Ammon's horn (tissue), 1 donor: ENCODE data around the gene TM2D3.
"Not testable (repeated sequence)": the region's sequence is repeated elsewhere in the genome, so short reads cannot be mapped to it uniquely, and the experiment has no call there.

Experiments used
- DNase-seq: peaks from one replicate; pipeline ENCODE4 v3.0.0-alpha.2; 2016; ENCODE audit warnings: low spot score

Gene TM2D3

DNA sequence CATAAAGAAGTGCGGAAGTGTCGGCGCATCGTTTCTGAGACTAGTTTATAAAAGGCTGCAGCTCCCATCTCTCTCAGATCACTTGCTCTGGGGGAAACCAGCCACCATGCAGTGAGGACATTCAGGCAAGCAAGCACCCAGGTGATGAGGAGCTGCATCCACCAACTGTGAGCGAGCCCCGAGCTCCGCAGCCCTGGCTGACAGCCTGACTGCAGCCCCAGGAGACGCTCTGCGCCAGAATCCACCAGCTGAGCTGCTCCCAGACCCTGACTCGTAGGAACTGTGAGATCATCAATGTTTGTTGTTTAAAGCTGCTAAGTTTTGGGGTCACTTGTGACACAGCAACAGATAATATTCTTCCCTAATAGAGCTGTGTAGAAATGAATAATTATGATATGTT is 5.0 kb upstream of the TM2D3 start:
- DNase-seq: no peak

DNA sequence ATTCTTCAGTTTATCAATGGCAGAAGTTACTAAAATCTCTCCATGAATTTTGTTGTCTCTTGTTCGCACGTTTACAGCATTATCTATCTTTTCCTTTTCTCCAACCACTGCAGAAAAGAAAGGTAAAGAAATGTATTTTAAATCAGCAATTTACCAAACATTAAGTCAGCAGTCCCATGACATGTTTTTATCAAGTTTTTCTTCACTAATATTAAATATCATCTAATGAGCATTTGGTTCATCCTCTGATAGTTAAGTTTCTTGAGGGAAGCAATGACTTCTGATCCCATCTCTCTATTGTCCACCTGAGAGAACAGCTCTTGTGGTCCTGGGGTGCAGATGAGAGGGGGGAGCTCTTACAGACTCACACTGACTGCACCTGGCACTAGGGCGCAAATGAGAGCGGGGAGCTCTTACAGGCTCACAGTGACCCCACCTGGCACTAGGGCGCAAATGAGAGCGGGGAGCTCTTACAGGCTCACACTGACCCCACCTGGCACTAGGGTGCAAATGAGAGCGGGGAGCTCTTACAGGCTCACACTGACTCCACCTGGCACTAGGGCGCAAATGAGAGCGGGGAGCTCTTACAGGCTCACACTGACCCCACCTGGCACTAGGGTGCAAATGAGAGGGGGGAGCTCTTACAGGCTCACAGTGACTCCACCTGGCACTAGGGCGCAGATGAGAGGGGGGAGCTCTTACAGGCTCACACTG is 2.6 kb upstream of the TM2D3 start:
- DNase-seq: not testable (repeated sequence)

DNA sequence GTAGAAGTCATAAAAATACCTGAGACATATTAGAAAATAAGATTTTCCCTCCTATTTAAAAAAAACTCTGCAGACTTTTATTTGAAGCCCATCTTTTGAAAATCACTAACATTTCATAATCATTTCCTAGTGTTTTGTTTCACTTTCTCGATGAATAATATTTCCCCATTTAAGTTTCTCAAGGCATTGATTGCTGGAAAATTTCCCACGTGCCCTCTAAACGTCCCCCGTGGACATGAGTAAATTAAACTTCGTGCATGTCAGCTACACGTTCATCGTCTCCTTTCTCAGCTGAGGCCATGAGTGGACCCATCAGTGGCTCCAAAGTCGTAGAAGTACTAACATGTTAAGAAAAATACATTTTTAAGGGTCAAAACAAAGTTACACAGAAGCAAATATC is 2.0 kb upstream of the TM2D3 start:
- DNase-seq: no peak

DNA sequence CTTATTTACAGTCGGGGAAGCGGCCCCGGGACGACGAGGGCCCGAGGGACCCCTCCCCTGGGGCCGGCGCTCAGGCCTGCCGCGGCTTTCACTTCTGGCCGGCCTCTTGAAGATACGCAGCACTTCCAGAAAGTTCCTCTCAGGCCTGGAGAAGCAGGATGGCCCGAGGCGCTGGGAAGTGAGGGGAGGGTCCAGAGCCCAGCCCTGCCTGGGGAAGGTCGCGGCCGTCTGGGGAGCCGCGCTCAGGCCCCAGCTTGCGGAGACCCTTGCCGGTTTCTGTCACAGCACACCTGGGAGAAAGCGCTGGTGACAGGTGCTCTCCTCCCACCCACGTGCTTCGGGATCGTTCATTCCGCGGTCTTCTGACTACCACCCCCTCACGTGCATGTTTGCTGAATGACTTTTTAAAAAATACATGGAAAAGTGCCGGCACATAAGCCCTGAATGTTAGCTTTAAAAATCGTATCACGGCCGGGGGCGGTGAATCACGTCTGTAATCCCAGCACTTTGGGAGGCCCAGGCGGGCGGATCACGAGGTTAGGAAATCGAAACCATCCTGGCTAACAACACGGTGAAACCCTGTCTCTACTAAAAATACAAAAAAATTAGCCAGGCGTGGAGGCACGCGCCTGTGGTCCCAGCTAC is 727 bp upstream of the TM2D3 start:
- no peak for DNase-seq

DNA sequence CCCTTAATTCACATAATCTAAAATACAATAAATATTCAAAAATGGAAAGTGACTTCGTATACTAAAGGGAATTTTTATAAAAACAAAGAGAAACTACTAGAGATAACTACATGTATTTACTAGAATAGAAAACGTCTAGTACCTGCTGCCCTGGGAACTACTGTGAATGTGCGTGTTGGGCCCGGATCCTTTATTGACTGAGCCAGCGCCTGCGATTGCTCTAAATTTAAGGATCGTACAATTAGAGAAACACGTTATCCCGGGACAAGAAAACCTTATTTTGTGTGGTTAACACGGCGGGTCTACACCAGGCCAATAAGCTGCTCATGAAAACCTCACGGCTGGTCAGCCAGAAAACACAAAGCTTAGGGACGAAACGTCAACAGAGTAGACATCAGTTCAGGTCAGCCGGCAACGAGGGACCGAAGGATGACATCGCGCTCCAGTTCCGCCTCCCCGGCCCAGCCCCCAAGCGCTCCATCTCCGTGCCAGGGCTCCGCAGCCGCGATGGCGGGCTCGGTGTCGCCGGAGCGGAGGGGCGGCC is 555 bp downstream of the TM2D3 start:
- peak; percentile 62 for DNase-seq

DNA sequence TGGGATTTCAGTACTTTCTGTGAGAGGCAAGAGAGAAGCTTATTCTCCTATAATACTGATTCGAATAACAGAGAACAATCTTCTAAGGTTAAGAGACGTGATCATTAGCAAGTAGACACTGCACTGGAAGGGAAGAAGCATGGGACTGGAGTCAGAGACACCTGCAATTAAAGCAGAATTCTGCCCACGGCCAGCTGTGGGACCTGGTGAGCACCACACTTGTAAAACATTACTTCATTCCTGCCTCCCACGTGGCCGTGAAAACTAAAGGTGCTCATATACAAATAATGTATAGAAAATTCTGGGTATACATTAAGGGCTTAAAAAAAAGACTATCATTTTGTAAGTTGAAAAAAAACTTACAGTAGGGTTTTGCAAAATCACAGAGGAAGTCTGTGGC is 2.0 kb downstream of the TM2D3 start:
- no peak for DNase-seq

DNA sequence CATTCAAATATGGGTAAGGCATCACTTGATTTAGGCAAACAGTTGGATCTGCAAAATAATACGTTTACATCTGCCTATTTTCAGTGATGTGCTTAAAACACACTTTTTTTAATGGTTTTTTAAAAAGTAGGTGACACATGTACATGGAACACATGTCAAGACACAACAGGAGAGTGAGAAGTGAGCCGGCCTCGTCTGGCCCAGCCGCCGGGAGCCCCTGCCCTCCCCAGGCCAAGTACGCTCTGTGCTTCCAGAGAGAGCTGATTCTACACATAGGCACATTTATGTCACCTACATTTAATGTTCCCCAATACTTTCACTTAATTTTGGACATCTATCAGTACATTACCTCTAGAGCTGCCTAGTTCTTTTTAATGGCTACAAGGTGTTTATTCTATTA is 3.8 kb downstream of the TM2D3 start:
- no peak for DNase-seq

DNA sequence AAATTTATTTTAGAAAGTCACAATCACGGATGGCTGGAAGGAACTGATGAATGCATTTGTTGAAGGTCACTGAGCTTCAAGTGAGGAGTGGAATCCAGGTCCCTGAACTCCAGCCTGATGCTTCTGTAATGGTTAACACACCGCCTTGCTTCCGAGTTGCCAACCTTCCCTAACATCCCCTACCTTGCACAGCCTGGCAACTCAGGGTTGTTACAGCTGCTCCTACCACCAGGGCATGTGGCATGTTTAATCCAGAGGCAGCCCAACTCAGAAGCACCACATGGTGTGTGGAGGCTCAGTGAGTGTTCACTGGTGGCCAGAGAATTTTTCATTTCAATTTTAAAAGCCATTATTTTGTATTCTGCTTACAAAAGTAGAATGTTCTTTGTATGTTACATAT is 4.9 kb downstream of the TM2D3 start:
- no peak for DNase-seq

DNA sequence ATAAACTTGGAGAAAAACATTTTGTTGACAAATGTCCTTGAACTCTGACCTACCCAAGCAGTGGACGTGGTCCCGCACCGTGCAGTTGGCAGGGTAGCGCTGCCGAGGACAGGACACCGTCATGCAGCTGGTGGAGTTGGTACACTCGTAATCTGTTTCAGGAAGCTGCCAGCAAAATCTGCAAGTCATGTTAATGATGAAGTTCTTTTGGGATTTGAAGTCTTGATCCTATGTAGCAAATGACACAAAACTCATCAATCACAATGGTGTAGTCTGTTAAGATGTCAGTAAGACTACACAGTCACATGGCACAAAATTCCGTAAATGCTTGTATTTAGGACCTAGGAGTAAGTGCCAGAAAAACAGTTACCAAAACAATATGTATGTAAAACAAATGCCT is 5.5 kb downstream of the TM2D3 start:
- no peak for DNase-seq

DNA sequence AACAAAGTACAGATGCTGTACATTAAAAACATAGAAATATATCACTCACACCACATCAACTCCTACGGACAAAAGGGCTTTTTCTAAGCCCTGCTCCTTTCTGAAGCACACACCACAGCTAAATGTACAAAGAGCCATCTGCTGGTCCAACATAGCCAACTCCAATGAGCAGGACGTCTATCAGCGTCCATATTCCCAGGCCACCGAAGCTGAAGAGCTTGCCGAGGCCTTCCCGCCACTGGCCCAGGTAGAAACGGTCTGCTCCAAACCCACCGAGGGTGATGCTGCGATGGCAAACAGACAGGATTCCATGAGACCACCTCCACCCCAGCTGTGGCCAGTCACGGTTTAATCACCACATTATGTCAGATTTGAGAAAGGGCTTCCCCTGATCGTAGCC is 9.8 kb downstream of the TM2D3 start:
- DNase-seq: peak; percentile 83

DNA sequence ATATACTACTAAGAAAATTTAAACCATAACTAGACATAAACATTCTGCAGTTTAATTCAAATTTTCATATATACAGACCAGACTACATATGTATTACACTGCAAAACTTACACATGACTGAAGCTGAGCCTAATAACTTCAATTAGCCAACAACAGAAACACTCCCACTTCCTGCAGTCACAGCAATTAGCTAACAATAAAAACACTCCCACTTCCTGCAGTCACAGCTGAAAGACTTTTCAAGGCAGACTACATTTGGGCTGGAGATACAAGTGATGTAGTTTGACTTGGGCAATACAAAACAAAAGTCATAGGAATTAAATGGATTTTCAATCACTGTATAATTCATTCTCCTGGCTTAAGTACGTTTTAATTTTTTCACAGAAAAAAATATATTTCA is 10.3 kb downstream of the TM2D3 start:
- no peak for DNase-seq

DNA sequence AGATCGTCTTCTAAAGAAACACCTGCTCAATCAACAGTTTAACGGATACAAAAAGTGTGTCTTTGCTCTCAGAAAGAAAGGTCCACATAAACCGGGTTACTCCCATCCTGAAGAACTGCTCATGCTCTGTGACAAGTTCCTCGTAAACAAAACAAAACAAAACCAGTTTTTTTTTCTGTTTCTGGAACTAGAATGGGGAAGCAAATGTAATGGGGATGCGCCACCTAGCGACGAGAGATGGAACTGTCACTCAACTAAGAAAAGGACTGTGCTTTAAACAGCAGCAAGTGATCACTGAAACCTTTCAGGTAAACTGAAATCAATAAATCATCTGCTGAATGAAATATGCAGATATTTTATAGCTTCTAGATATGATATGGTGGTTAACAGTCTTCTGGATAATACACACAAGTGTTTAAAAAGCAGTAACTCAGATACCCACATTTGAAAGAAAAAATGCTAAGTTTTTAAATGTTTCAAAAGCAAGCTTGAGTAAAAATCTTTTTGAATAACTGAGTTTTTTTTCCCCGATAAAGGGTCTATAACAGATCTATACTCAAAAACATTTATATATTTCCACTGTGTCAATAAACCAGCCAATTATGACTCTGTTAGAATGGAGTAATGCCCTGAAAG is 10.9 kb downstream of the TM2D3 start:
- DNase-seq: peak; percentile 90

DNA sequence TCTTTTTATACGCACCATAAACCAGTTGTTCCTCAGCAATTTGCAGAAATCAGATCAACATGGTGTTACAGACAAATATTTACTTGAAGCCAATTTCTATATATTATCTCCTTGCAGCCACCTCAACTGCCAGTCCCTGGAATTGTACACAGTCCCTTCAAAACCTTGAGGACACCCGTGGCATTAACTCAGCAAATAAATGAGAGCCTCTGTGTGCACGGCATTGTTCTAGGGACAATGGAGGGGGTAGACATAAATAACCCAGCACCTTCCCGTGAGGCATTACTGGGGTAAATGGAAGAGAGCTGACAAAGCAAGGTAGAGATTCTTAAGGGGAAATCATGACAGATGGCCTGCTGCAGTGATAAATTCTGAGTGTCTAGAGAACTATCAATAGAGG is 12.5 kb downstream of the TM2D3 start:
- no peak for DNase-seq

DNA sequence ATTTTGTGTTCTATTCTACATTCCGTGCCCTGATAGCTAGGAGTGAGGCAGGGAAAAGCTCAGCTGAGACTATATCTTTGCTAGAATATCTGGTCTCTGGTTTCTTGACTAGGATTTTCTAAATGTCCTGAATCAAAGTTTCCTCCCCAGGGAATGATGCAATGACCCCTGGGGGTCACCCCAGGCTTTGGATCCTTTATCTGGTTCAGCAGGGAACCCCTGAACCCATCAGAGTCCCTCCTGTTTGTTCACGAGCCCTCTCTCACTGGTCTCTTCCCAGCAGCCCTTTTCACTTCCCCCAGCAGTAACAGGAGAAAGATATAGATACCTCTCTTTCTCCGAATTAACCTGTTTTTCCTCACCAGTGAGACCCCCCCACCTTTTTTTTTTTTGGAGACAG is 14.3 kb downstream of the TM2D3 start:
- DNase-seq: no peak

DNA sequence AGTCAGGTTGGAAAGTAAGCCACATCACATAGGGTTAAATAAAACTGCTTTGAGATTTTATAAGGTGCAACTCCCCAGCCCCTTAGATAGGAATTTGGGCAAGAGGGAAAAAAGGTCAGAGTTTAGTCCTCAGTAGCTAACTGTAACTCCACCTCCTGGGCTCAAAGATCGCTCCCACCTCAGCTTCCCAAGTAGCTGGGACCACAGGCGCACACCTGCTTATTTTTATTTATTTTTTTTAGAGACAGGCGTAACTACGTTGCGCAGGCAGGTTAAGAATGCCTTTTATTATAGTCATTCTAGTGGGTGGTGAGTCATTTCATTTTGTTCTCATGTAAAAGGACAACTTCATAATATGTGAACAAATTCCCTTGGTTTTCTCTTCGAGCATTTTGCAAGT is 14.7 kb downstream of the TM2D3 start:
- DNase-seq: no peak

DNA sequence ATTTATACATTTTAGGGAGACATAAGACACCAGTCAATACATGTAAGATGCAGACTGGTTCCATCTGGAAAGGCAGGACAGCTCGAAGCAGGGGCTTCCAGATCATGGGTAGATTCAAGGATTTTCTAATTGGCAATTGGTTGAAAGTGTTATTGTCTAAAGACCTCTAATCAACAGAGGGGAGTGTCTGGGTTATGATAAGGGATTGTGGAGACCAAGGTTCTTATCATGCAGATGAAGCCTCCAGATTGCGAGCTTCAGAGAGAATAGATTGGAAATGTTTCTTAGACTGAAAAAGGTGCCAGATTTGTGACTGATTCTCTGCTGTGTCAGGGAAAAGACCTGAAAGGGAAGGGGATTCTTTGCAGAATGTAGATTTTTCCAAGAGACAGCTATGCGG is 15.1 kb downstream of the TM2D3 start:
- no peak for DNase-seq

DNA sequence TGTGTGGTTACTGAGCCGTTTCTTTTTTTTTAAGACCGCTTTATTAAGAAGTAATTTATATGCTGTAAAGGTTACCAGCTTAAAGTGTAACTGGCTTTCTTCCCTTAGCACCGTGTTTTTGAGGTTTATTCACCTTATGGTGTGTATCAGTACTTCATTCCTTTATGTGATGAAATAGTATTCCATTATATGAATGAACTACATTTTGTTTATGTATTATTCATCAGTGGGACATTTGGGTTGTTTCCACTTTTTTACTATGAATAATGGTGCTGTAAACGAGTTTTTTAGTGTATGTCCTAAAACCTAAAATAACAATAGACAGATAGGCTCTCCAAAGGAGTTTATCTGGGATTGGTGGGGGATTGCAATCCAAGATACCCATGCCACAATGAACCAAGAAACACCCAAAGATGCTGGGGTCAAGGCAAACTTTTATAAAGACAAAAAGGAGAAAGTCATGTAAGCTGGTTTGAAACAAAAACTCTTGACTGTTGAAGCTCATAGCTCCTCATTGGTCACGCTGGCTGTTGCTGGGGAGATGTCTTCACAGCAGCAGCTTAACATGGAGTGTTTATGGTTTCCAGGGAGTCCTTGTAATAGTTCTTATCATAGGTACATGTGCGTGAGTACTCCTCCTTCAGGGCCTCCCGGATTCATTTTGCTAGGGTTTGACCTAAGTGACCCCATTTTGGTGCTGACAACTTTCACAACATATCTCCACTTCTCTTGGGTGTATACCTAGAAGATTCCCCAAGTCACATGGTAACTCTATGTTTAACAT is 16.0 kb downstream of the TM2D3 start:
- no peak for DNase-seq

DNA sequence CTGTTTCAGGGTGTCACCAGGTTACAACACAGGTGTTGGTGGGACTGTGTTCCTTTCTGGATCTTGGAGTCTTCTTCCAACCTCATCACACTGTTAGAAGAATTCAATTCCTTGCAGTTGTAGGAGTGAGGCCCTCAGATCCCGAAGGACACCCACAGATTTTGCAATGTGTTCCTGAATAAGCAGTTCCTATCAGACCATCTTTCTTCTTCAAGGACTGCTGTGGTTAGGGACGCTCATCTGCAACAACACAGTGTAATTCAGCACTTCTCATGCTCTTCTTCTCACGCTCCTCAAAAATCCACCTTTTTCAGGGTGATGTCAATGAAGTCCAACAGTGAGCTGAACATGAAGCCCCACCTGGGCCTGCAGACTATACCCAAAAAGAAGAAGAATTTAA is 18.8 kb downstream of the TM2D3 start:
- no peak for DNase-seq

DNA sequence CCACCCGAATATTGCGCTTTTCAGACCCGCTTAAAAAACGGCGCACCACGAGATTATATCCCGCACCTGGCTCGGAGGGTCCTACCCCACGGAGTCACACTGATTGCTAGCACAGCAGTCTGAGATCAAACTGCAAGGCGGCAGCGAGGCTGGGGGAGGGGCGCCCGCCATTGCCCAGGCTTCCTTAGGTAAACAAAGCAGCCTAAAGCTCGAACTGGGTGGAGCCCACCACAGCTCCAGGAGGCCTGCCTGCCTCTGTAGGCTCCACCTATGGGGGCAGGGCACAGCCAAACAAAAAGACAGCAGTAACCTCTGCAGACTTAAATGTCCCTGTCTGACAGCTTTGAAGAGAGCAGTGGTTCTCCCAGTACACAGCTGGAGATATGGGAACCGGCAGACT is 25.5 kb downstream of the TM2D3 start:
- DNase-seq: not testable (repeated sequence)

DNA sequence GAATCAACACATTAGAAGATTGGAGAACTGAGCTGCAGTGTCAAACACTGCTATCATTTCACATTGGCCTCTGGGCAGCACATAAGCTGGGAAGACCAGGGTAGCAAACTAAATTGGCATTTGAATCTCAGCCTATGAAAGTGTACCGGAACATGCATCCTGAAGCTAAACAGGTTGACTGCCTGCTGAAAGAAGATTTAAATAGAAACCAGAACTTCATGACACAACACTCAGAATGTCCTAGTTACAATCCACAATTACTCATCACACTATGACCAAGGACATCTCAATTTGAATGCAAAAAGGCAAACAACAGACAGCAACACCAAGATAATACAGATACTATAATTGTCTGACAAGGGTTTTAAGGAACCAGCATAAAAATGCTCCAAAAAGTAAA is 26.2 kb downstream of the TM2D3 start:
- DNase-seq: no peak

DNA sequence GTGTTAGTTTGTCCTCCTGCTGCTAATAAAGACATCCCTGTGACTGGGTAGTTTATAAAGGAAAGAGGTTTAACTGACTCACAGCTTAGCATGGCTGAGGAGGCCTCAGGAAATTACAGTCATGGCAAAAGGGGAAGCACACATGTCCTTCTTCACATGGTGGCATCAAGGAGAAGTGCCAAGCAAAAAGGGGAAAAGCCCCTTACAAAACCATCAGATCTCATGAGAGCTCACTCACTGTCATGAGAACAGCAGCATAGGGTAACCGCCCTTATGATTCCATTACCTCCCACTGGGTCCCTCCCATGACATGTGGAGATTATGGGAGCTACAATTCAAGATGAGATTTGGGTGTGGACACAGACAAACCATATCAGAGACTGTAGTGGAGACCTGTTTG is 27.0 kb downstream of the TM2D3 start:
- DNase-seq: no peak
